Thoracic aorta (tissue), 2 donors: ENCODE data around the gene THADA. TPM values are rescaled to one million over a fixed set of nuclear protein-coding genes. Genes with fewer than 3 reads are reported as not detected.

Experiments
- ATAC-seq: fragments of 150-250 bp; one replicate; pipeline ENCODE4 v1.8.0; 2017; ENCODE audit warnings: low read depth; ENCODE audit not compliant: insufficient number of reproducible peaks, low FRiP score
- DNase-seq: peaks from one replicate; pipeline ENCODE4 v3.0.0-alpha.2; 2020; ENCODE audit warnings: low spot score
- H3K27ac ChIP-seq, 2 donors: fragments of 200-600 bp; sonication (generic); 1 replicate in 1 of 2; 2 replicates in 1 of 2; pipeline ENCODE4 v1.5.1; 2016; ENCODE audit warnings: mild to moderate bottlenecking in 2 of 2, moderate library complexity in 2 of 2
- H3K27me3 ChIP-seq: fragments of 200-600 bp; sonication (generic); replicated peaks from 2 replicates; pipeline ENCODE4 v1.6.0; 2016; ENCODE audit warnings: mild to moderate bottlenecking; ENCODE audit not compliant: insufficient read depth
- H3K36me3 ChIP-seq: fragments of 200-600 bp; sonication (generic); one replicate; pipeline ENCODE4 v1.5.1; 2016
- H3K4me1 ChIP-seq, 2 donors: fragments of 200-600 bp; sonication (generic); 1 replicate in 1 of 2; 2 replicates in 1 of 2; pipeline versions ENCODE4 v1.5.1 to v1.6.0; 2016; ENCODE audit warnings: low read depth in 2 of 2, mild to moderate bottlenecking in 1 of 2; ENCODE audit not compliant: control insufficient read depth in 1 of 2
- H3K4me3 ChIP-seq: fragments of 200-600 bp; sonication (generic); 2 replicates; pipeline ENCODE4 v1.5.1; 2016; ENCODE audit warnings: mild to moderate bottlenecking
- H3K9me3 ChIP-seq: fragments of 200-600 bp; sonication (generic); 2 replicates; pipeline ENCODE4 v1.5.1; 2016
- total RNA-seq, 2 donors: library from RNA; depleted of rRNA; stranded (reverse); fragments of >200 nt; gene quantifications; one replicate each; pipeline versions ENCODE4 v1.1.0 to v1.2.3, GENCODE V29; 2016
- TF ChIP-seq, protein P1 (sequence below): fragments of 200-600 bp; sonication (generic); IDR thresholded peaks from one replicate; pipeline ENCODE4 v1.5.1; 2019; ENCODE audit warnings: antibody characterized with exemption

The THADA gene
- total RNA-seq, 2 donors from 2014 or later: 33.3 to 46.6 TPM

DNA sequence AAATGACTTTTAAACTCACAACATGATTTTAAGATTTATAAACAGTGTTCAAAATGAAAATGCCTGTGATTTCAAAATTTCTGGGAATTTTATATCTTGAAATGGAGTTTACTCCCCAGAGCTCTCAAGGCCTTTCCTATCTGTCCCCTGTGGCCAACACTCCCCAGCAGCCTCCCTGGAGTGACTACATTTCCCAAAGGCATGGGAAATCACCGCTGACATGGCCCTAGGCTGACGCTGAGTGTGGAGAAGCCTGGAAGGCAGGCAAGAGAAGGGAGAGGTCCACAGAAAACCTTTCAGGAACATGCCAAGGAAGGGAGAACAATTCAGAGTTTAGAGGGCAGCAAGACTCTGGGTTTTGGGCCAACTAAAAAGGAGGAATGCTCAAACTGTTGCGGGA, 349.2 kb downstream of the THADA start:
- no peak overlapping the region for H3K27ac ChIP-seq
- TF ChIP-seq, protein P1, sequence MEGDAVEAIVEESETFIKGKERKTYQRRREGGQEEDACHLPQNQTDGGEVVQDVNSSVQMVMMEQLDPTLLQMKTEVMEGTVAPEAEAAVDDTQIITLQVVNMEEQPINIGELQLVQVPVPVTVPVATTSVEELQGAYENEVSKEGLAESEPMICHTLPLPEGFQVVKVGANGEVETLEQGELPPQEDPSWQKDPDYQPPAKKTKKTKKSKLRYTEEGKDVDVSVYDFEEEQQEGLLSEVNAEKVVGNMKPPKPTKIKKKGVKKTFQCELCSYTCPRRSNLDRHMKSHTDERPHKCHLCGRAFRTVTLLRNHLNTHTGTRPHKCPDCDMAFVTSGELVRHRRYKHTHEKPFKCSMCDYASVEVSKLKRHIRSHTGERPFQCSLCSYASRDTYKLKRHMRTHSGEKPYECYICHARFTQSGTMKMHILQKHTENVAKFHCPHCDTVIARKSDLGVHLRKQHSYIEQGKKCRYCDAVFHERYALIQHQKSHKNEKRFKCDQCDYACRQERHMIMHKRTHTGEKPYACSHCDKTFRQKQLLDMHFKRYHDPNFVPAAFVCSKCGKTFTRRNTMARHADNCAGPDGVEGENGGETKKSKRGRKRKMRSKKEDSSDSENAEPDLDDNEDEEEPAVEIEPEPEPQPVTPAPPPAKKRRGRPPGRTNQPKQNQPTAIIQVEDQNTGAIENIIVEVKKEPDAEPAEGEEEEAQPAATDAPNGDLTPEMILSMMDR: no peak
- H3K36me3 ChIP-seq: no peaks in the 10 kb centered on the region
- no peak for DNase-seq
- no peak overlapping the region for H3K4me3 ChIP-seq
- H3K27me3 ChIP-seq: no peaks in the 10 kb centered on the region
- H3K4me1 ChIP-seq: peaks cover 4 to 11% of the 10 kb centered on the region in 2 donors
- no peak for ATAC-seq
- H3K9me3 ChIP-seq: no peaks in the 10 kb centered on the region

DNA sequence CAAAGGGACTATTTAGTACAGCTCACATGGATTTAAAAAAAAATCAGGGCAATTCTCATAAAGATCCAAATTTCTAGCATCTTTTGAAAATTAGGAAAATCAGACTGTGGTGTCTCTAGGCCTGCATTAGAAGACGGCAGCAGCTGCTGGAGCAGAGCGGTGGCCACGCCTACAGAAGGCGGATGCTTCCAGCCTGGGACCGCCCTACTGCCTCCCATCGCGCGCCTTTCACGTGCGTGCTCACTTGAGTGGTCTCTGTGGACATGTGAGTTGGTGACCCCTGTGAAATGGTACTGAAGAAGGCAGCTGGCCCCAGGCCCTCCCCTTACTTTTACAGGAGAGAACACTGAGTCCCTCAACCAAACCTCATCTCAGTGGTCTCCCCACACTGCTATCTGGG, 354.3 kb downstream of the THADA start:
- no peak overlapping the region for H3K27ac ChIP-seq
- no peaks in the 10 kb centered on the region for H3K9me3 ChIP-seq
- DNase-seq (no peak), ATAC-seq (no peak)
- no peaks in the 10 kb centered on the region for H3K27me3 ChIP-seq
- TF ChIP-seq, protein P1: no peak
- H3K4me3 ChIP-seq: no peak overlapping the region
- no peaks in the 10 kb centered on the region for H3K36me3 ChIP-seq
- H3K4me1 ChIP-seq: peaks cover 3 to 7% of the 10 kb centered on the region in 2 donors

DNA sequence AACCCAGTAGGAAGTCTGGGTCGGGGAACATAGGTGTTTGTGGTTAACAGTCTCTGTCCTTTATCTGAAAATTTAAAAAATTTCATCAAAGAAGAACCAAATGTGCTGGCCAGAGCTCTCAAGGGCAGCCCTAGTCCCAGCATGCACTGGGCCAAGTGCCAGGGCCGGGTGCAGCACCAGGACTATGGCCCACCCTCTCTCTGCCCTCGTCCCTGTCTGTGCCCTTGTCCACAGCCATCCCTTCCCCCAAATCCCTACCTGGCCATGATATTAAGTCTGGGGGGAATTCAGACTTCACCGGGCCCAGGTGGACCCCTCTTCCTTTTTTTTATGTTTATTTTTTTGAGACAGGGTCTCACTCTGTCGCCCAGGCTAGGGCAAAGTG, 355.1 kb downstream of the THADA start:
- no peaks in the 10 kb centered on the region for H3K9me3 ChIP-seq
- ATAC-seq: no peak
- TF ChIP-seq, protein P1: no peak
- no peaks in the 10 kb centered on the region for H3K36me3 ChIP-seq
- peak overlapping the region in 1 of 2 donors; percentile 55 for H3K27ac ChIP-seq
- peaks cover 3 to 7% of the 10 kb centered on the region in 2 donors for H3K4me1 ChIP-seq
- no peaks in the 10 kb centered on the region for H3K27me3 ChIP-seq
- no peak overlapping the region for H3K4me3 ChIP-seq
- DNase-seq: no peak

DNA sequence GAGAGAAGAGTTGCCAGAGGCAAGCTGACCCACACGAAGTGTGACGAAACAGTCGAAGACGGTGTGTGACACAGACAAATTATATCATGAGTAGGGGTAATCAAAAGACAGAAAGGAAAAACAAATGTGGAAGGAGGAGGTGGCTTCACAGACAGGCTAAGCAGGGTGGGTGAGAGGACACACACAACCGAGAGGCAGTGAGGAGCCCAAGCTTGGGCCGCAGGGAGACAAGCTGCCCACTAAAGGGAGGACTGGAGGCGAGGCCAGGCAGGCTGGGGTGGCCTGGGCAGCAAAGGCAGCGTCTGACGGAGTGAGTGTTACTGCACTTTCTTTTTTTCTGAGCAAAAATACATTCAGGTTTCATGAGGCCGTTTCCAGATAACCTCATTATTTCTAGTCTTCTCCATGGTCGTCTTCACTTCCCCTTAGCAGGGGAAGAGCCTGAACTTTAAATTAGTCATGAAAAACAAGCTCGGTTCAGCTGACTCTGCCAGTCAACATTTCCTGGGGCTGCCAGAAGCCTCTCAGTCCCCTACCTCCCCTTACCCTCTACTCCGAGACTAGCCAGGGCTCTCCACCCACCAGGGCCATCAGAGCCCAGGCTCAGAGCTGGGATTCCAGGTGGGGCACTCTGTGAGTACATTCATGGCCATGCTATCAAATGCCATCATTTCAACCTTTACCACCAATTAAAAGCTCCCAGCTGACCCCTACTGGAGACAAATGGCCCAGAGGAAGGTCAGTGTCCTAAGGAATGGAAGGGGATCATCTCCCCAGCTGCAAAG, 355.7 kb downstream of the THADA start:
- peaks cover 3 to 7% of the 10 kb centered on the region in 2 donors for H3K4me1 ChIP-seq
- DNase-seq: no peak
- TF ChIP-seq, protein P1: no peak
- no peaks in the 10 kb centered on the region for H3K9me3 ChIP-seq
- no peak overlapping the region for H3K4me3 ChIP-seq
- H3K27me3 ChIP-seq: no peaks in the 10 kb centered on the region
- peak overlapping the region in 1 of 2 donors; percentile 55 for H3K27ac ChIP-seq
- H3K36me3 ChIP-seq: no peaks in the 10 kb centered on the region
- ATAC-seq: no peak

DNA sequence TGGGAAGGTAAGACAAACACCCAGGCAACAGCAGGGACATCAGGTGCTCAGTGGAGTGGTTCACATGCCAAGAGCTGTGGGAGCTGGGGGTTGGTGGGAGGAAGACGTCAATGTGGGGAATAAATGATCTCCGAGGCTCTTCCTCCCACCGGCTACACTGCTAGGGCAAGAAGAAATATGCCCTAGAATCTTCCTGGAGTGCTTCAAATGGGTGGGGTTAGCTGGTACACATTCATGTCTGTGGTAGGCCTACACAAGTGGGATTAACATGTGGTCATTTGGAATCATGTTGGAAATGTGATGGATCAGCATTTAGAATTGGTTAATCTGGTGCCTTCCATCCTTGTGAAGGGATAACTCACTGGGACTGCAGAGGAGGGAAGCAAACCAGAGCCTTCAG, 357.0 kb downstream of the THADA start:
- peak overlapping the region in 1 of 2 donors; percentile 34 for H3K27ac ChIP-seq
- no peaks in the 10 kb centered on the region for H3K27me3 ChIP-seq
- DNase-seq (no peak), ATAC-seq (no peak)
- TF ChIP-seq, protein P1: no peak
- H3K9me3 ChIP-seq: no peaks in the 10 kb centered on the region
- no peaks in the 10 kb centered on the region for H3K36me3 ChIP-seq
- peaks cover 3 to 7% of the 10 kb centered on the region in 2 donors for H3K4me1 ChIP-seq
- H3K4me3 ChIP-seq: no peak overlapping the region
